CD4-positive, alpha-beta T cell (primary cell): ENCODE data around the gene ACER3. TPM values are rescaled to one million over a fixed set of nuclear protein-coding genes. Genes with fewer than 3 reads are reported as not detected.

Experiments
- ATAC-seq: fragments of 200-7000 bp; cut with Tn5 transposase; one replicate; pipeline ENCODE4 v1.10.0; 2022; ENCODE audit warnings: mild to moderate bottlenecking; ENCODE audit not compliant: poor library complexity
- CTCF ChIA-PET: fragments of 350-600 bp; sonication (Branson Sonifier 250); formaldehyde crosslinking; loops from one replicate; lab custom pipeline; 2021; ENCODE audit warnings: antibody characterized with exemption, inconsistent platforms; lab: Charles Lee
- POLR2A ChIA-PET: fragments of 350-600 bp; sonication (Branson Sonifier 250); formaldehyde crosslinking; loops from one replicate; lab custom pipeline; 2021; ENCODE audit warnings: antibody characterized with exemption, inconsistent platforms; lab: Charles Lee
- DNase-seq, 14 experiments: peaks; one replicate each; pipeline ENCODE4 v3.0.0-alpha.2; 2013 to 2020; ENCODE audit warnings: mixed read lengths in 2 of 14
- H3K27ac ChIP-seq, 2 donors: one replicate each; pipeline versions ENCODE4 v1.5.1 to v1.7.0; 2013; ENCODE audit warnings: low read length in 2 of 2, low read depth in 1 of 2, mild to moderate bottlenecking in 1 of 2
- H3K27me3 ChIP-seq, 2 experiments: 1 replicate in 1 of 2; 2 replicates in 1 of 2; pipeline versions ENCODE4 v1.6.1 to v1.7.0; 2013; ENCODE audit warnings: low read length in 2 of 2, control low read depth in 1 of 2, mild to moderate bottlenecking in 1 of 2, moderate library complexity in 1 of 2; ENCODE audit not compliant: insufficient read depth in 2 of 2, control insufficient read depth in 1 of 2
- H3K36me3 ChIP-seq: one replicate; pipeline ENCODE4 v1.6.1; 2013; ENCODE audit warnings: low read length, control low read depth; ENCODE audit not compliant: insufficient read depth
- H3K4me1 ChIP-seq: one replicate; pipeline ENCODE4 v1.6.1; 2013; ENCODE audit warnings: low read length, control low read depth; ENCODE audit not compliant: insufficient read depth
- H3K4me3 ChIP-seq: one replicate; pipeline ENCODE4 v1.5.1; 2013; ENCODE audit warnings: mild to moderate bottlenecking, low read length, moderate library complexity
- H3K9me3 ChIP-seq, 2 experiments: 1 replicate in 1 of 2; 2 replicates in 1 of 2; pipeline versions ENCODE4 v1.6.1 to v1.7.0; 2013; ENCODE audit warnings: low read length in 2 of 2, mild to moderate bottlenecking in 2 of 2, control low read depth in 1 of 2, moderate library complexity in 1 of 2; ENCODE audit not compliant: control insufficient read depth in 1 of 2, insufficient read depth in 1 of 2
- H3K27ac Mint-ChIP-seq: one replicate; pipeline ENCODE4 v1.8.0; 2020; ENCODE audit warnings: mixed read lengths
- H3K27me3 Mint-ChIP-seq: one replicate; pipeline ENCODE4 v1.8.0; 2021; ENCODE audit warnings: mixed read lengths
- H3K36me3 Mint-ChIP-seq: one replicate; pipeline ENCODE4 v1.8.0; 2021; ENCODE audit warnings: low read depth, mixed read lengths
- H3K4me1 Mint-ChIP-seq: one replicate; pipeline ENCODE4 v1.8.0; 2021; ENCODE audit warnings: low read depth, mixed read lengths
- H3K4me3 Mint-ChIP-seq: one replicate; pipeline ENCODE4 v1.8.0; 2020; ENCODE audit warnings: mild to moderate bottlenecking, mixed read lengths
- H3K9me3 Mint-ChIP-seq: one replicate; pipeline ENCODE4 v1.8.0; 2020; ENCODE audit warnings: mixed read lengths
- intact Hi-C, 2 experiments: fragments of 100-400 bp; cut with DNase I in 1 of 2; cut with micrococcal nuclease in 1 of 2; formaldehyde crosslinking; loops; one replicate each; pipeline versions ENCODE4 v1.15.1 to v1.9.0; 2023 to 2025; cut with DNase I, micrococcal nuclease
- total RNA-seq, 174 experiments: library from RNA in 2 of 174; stranded (reverse) in 2 of 174; gene quantifications; one replicate each; pipeline ENCODE4 v1.2.3 and lab custom pipeline; 2021 to 2026
- TF ChIP-seq, protein P1 (sequence below): fragments of 200-600 bp; IDR thresholded peaks from one replicate; pipeline ENCODE4 v1.8.0; 2022; ENCODE audit warnings: antibody characterized with exemption, mild to moderate bottlenecking

Gene ACER3
- total RNA-seq, 2 experiments from 2014 or later, result 6.4 to 7.0 TPM

DNA sequence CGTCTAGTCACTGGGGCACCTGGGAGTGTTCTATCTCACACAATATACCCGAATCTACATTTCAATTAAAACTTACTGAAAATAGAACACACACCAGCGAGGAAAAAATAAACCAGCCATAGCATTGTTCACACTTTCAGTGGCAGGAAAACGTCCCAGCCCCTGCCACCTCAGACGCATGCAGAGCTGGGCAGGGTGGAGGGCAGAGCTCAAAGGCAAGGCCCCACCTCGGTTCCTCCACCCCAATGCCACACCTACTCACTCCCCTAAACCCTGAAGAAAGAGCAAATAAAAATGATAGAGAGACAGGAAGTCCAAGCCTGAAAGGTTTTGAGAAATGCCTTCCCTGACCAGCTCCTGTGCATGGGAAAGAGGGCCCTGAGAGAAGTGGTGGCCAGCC is 188.3 kb downstream of the ACER3 start:
- H3K9me3 ChIP-seq, result no peaks in the 10 kb centered on the region
- H3K4me1 Mint-ChIP-seq, result peaks cover 10% of the 10 kb centered on the region
- CTCF ChIA-PET, result interaction anchor here (1.5 to 5.6 kb wide), 3 partner anchors 17 to 78 kb away, joined by 8 to 78 read pairs (median 14); partner anchors contain the start of gene CAPN5
- H3K9me3 Mint-ChIP-seq, result no peaks in the 10 kb centered on the region
- no peak overlapping the region for H3K27ac ChIP-seq
- intact Hi-C loops, result loop anchor here (5.0 to 10.0 kb wide), 6 partner anchors 138 to 814 kb away; no protein-coding TSS in a partner anchor
- TF ChIP-seq, protein P1, sequence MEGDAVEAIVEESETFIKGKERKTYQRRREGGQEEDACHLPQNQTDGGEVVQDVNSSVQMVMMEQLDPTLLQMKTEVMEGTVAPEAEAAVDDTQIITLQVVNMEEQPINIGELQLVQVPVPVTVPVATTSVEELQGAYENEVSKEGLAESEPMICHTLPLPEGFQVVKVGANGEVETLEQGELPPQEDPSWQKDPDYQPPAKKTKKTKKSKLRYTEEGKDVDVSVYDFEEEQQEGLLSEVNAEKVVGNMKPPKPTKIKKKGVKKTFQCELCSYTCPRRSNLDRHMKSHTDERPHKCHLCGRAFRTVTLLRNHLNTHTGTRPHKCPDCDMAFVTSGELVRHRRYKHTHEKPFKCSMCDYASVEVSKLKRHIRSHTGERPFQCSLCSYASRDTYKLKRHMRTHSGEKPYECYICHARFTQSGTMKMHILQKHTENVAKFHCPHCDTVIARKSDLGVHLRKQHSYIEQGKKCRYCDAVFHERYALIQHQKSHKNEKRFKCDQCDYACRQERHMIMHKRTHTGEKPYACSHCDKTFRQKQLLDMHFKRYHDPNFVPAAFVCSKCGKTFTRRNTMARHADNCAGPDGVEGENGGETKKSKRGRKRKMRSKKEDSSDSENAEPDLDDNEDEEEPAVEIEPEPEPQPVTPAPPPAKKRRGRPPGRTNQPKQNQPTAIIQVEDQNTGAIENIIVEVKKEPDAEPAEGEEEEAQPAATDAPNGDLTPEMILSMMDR, result no peak
- H3K27me3 Mint-ChIP-seq, result peaks cover 8% of the 10 kb centered on the region
- peaks cover 12% of the 10 kb centered on the region for H3K4me1 ChIP-seq
- no peaks in the 10 kb centered on the region for H3K36me3 ChIP-seq
- H3K4me3 Mint-ChIP-seq, result no peak overlapping the region
- H3K27ac Mint-ChIP-seq, result no peak overlapping the region
- H3K27me3 ChIP-seq, result no peaks in the 10 kb centered on the region
- H3K4me3 ChIP-seq, result no peak overlapping the region
- ATAC-seq, result no peak
- POLR2A ChIA-PET, result interaction anchor here (2.3 kb wide), 1 partner anchor 42 kb away, joined by 16 read pairs; no protein-coding TSS in a partner anchor
- DNase-seq, result no peak
- H3K36me3 Mint-ChIP-seq, result no peaks in the 10 kb centered on the region

DNA sequence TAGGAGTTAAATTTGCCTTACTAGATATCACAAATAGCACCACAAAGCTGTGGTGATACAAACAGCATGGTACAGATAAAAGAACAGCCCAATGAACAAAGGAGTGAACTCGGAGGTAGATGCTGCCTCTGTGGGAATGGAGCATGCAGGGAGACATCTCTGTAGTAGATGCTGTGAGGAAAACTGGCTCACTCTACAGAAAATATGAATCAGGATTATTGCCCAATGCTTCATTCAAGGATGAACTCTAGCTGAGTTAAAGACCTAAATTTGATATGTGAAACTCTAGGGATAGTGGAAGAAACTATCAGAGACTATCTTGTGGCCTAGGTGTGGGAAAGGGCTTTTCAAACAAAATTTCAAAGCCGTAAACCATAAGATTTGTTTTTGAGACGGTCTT is 190.8 kb downstream of the ACER3 start:
- peaks cover 4% of the 10 kb centered on the region for H3K4me1 ChIP-seq
- TF ChIP-seq, protein P1, result no peak
- H3K9me3 Mint-ChIP-seq, result no peaks in the 10 kb centered on the region
- ChIA-PET CTCF (interaction anchor here (1.2 to 1.6 kb wide), 2 partner anchors 16 to 40 kb away, joined by 4 read pairs; partner anchors contain the start of gene CAPN5), POLR2A (no interaction called here)
- H3K27me3 ChIP-seq, result no peaks in the 10 kb centered on the region
- intact Hi-C loops, result no loop called here
- H3K27ac ChIP-seq, result no peak overlapping the region
- no peaks in the 10 kb centered on the region for H3K36me3 Mint-ChIP-seq
- H3K4me1 Mint-ChIP-seq, result peaks cover 6% of the 10 kb centered on the region
- DNase-seq, result no peak
- H3K27me3 Mint-ChIP-seq, result no peaks in the 10 kb centered on the region
- no peak overlapping the region for H3K4me3 ChIP-seq
- no peak for ATAC-seq
- H3K27ac Mint-ChIP-seq, result no peak overlapping the region
- H3K9me3 ChIP-seq, result peaks cover 8 to 11% of the 10 kb centered on the region in 2 experiments
- no peak overlapping the region for H3K4me3 Mint-ChIP-seq
- no peaks in the 10 kb centered on the region for H3K36me3 ChIP-seq

DNA sequence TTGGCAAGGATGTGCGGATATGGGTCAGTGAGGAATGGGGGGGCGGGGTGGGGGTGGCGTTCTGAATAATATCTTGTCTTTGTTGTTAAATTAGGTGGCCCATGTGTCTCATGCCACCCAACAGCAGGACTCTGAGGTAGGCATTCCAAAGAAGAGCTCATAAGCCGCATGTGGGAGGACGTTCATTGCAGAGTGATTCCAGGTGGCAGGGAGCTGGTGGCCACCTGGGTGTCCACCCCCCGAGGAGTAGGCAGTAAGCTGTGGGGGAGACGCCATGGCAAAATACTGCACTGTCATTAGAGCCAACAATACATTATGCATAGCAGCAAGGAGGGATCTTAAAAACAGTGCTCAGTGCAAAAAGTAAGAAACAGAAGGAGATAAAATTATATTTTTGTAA is 191.8 kb downstream of the ACER3 start:
- H3K27me3 Mint-ChIP-seq, result no peaks in the 10 kb centered on the region
- no peak overlapping the region for H3K27ac Mint-ChIP-seq
- Histone ChIP-seq H3K36me3 (no peaks in the 10 kb centered on the region), H3K9me3 (peaks cover 8 to 19% of the 10 kb centered on the region in 2 experiments), H3K4me3 (no peak overlapping the region), H3K4me1 (no peaks in the 10 kb centered on the region), H3K27me3 (no peaks in the 10 kb centered on the region), H3K27ac (no peak overlapping the region)
- ATAC-seq, result no peak
- no peaks in the 10 kb centered on the region for H3K36me3 Mint-ChIP-seq
- CTCF ChIA-PET, result no interaction called here
- no peak overlapping the region for H3K4me3 Mint-ChIP-seq
- intact Hi-C loops, result no loop called here
- TF ChIP-seq, protein P1, result no peak
- POLR2A ChIA-PET, result no interaction called here
- no peak for DNase-seq
- peaks cover 3% of the 10 kb centered on the region for H3K9me3 Mint-ChIP-seq
- no peaks in the 10 kb centered on the region for H3K4me1 Mint-ChIP-seq
